Sigmoid colon (tissue), 4 donors: ENCODE results near the gene NCOA1.

Experiments used
- POLR2AphosphoS5 ChIP-seq, 4 donors: sonication (generic); formaldehyde crosslinking; IDR thresholded peaks; one replicate each; pipeline ENCODE4 v1.6.1; 2017; ENCODE audit warnings: antibody characterized with exemption in 4 of 4
- TF ChIP-seq, protein P1 (sequence below), 4 experiments: fragments of 450-650 bp in 3 of 4; fragments of 200-600 bp in 1 of 4; IDR thresholded peaks; one replicate each; pipeline ENCODE4 v1.5.1; 2016 to 2019; ENCODE audit warnings: antibody characterized with exemption in 4 of 4, mild to moderate bottlenecking in 3 of 4, moderate library complexity in 2 of 4

DNA sequence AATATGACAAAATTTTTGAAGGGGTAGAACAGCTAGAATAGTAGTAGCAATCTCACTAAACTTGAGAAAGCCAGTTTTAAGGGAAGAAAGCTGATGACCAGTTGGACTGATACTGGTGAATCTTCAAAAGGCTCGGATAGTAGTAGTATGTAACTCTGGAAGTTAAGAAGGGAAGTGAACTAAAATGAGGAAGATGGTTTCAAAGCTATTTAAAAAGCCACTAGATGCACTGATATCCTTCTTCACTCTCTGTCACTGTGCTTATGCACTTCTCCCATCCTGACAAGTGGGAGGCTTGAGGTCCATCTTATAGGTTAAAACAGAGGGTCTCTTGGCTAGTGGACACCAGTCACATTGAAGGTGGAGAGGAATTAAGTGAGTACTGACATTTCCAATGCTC, 141.1 kb downstream of the NCOA1 start:
- TF ChIP-seq, protein P1, sequence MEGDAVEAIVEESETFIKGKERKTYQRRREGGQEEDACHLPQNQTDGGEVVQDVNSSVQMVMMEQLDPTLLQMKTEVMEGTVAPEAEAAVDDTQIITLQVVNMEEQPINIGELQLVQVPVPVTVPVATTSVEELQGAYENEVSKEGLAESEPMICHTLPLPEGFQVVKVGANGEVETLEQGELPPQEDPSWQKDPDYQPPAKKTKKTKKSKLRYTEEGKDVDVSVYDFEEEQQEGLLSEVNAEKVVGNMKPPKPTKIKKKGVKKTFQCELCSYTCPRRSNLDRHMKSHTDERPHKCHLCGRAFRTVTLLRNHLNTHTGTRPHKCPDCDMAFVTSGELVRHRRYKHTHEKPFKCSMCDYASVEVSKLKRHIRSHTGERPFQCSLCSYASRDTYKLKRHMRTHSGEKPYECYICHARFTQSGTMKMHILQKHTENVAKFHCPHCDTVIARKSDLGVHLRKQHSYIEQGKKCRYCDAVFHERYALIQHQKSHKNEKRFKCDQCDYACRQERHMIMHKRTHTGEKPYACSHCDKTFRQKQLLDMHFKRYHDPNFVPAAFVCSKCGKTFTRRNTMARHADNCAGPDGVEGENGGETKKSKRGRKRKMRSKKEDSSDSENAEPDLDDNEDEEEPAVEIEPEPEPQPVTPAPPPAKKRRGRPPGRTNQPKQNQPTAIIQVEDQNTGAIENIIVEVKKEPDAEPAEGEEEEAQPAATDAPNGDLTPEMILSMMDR (IDR thresholded peaks at IDR 0.05), result no peak
- no peak for TF ChIP-seq POLR2AphosphoS5 (IDR thresholded peaks at IDR 0.05)
